A549 (cell line): ENCODE results near the gene LRRC37A.
"Not testable (repeated sequence)": the region's sequence is repeated elsewhere in the genome, so short reads cannot be mapped to it uniquely, and the experiment has no call there.

Source experiments
- CEBPB ChIP-seq, 2 experiments: fragments of >200 bp in 1 of 2; sonication (Bioruptor Twin) in 1 of 2; formaldehyde crosslinking in 1 of 2; IDR thresholded peaks; 2 replicates each; pipeline ENCODE4 v1.6.1; 2012 to 2016
- CHD2 ChIP-seq: fragments of 150-350 bp; IDR thresholded peaks from 2 replicates; pipeline ENCODE4 v1.6.1; 2014; ENCODE audit warnings: low read length; ENCODE audit not compliant: partially characterized antibody
- CTCF ChIP-seq: fragments of >200 bp; sonication (Bioruptor Twin); formaldehyde crosslinking; IDR thresholded peaks from 3 replicates; pipeline ENCODE4 v1.5.1; 2016
- EHMT2 ChIP-seq: fragments of 200-600 bp; sonication (generic); IDR thresholded peaks from 2 replicates; pipeline ENCODE4 v1.6.1; 2016; ENCODE audit warnings: antibody characterized with exemption, low read depth, mild to moderate bottlenecking, moderate library complexity
- ESRRA ChIP-seq: fragments of 150-350 bp; IDR thresholded peaks from 2 replicates; pipeline ENCODE4 v1.6.1; 2014; ENCODE audit warnings: mild to moderate bottlenecking, low read length, borderline replicate concordance
- KDM1A ChIP-seq: fragments of 200-600 bp; sonication (generic); IDR thresholded peaks from 2 replicates; pipeline ENCODE4 v1.6.1; 2016; ENCODE audit warnings: low read depth, mild to moderate bottlenecking
- PHF8 ChIP-seq: fragments of 200-600 bp; sonication (generic); IDR thresholded peaks from 2 replicates; pipeline ENCODE4 v1.6.1; 2016; ENCODE audit warnings: low read depth, mild to moderate bottlenecking, antibody characterized with exemption, moderate library complexity, borderline replicate concordance
- POLR2A ChIP-seq: IDR thresholded peaks from 2 replicates; pipeline ENCODE4 v1.6.1; 2012; ENCODE audit warnings: mild to moderate bottlenecking, low read length
- TF ChIP-seq, protein P1 (sequence below): IDR thresholded peaks from 2 replicates; pipeline ENCODE4 v1.6.1; 2012

DNA sequence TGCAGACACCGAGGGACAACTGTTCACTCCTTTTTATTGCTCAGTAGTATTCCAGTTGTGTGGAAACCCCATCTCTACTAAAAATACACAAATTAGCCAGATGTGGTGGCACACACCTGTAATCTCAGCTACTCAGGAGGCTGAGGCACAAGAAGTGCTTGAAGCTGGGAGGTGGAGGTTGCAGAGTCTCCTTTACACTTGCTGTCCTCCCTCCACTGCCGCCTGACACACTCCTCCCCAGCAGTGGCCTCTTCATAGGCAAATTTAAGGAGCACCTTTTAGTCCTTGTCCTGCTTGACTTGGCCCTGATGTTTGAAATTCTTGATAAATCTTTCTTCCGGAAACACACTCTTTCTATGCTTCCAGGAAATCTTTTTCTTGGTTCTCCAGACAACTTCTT, 45.8 kb upstream of the LRRC37A start:
- not testable (repeated sequence) for TF ChIP-seq PHF8; CEBPB (IDR thresholded peaks at IDR 0.05); CTCF; POLR2A; ESRRA; KDM1A; EHMT2; CHD2
- TF ChIP-seq, protein P1, sequence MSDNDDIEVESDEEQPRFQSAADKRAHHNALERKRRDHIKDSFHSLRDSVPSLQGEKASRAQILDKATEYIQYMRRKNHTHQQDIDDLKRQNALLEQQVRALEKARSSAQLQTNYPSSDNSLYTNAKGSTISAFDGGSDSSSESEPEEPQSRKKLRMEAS: not testable (repeated sequence)
